Suppressor macrophage treated with lipopolysaccharide for 1 hour (primary cell): ENCODE data around the gene ABCA8.

ENCODE experiments used
- DNase-seq, 3 donors: peaks; one replicate each; pipeline ENCODE4 v3.0.0-alpha.2; 2020 to 2022

The ABCA8 gene

GRCh38 chr17:68868708-68869107 is 86.5 kb downstream of the ABCA8 start:
- DNase-seq: no peak

GRCh38 chr17:68867759-68868516 is 87.3 kb downstream of the ABCA8 start:
- peak in 1 of 3 donors; percentile 2 for DNase-seq

- DNase-seq: no peak
These were observed 89.6 kb downstream of the ABCA8 start for GRCh38 chr17:68865584-68865983.

- DNase-seq: no peak
These were observed 92.0 kb downstream of the ABCA8 start for GRCh38 chr17:68863091-68863652.

- no peak for DNase-seq
These were observed 93.6 kb downstream of the ABCA8 start for GRCh38 chr17:68861602-68862001.

GRCh38 chr17:68860941-68861340 is 94.3 kb downstream of the ABCA8 start:
- no peak for DNase-seq

GRCh38 chr17:68854452-68854851 is 100.7 kb downstream of the ABCA8 start:
- no peak for DNase-seq

- DNase-seq: no peak
These were observed 101.8 kb downstream of the ABCA8 start for GRCh38 chr17:68853439-68853838.

- no peak for DNase-seq
These were observed 102.2 kb downstream of the ABCA8 start for GRCh38 chr17:68853036-68853435.

GRCh38 chr17:68851890-68852289 is 103.3 kb downstream of the ABCA8 start:
- no peak for DNase-seq

- no peak for DNase-seq
These were observed 104.3 kb downstream of the ABCA8 start for GRCh38 chr17:68850749-68851510.

- DNase-seq: no peak
These were observed 105.2 kb downstream of the ABCA8 start for GRCh38 chr17:68849673-68850610.

GRCh38 chr17:68847711-68848110 is 107.5 kb downstream of the ABCA8 start:
- no peak for DNase-seq

- DNase-seq: no peak
These were observed 111.7 kb downstream of the ABCA8 start for GRCh38 chr17:68843522-68843921.

- peak in 2 of 3 donors; percentile 13 to 34 for DNase-seq
These were observed 115.1 kb downstream of the ABCA8 start for GRCh38 chr17:68840073-68840472.

- DNase-seq: peak in 1 of 3 donors; percentile 31
These were observed 120.1 kb downstream of the ABCA8 start for GRCh38 chr17:68835071-68835470.

- no peak for DNase-seq
These were observed 120.8 kb downstream of the ABCA8 start for GRCh38 chr17:68834328-68834836.

- peak; percentile 53 to 58 (median 55) for DNase-seq
These were observed 122.9 kb downstream of the ABCA8 start for GRCh38 chr17:68832109-68832802.

GRCh38 chr17:68831170-68831569 is 124.0 kb downstream of the ABCA8 start:
- DNase-seq: no peak

GRCh38 chr17:68830313-68830712 is 124.9 kb downstream of the ABCA8 start:
- no peak for DNase-seq

GRCh38 chr17:68829211-68829610 is 126.0 kb downstream of the ABCA8 start:
- DNase-seq: peak; percentile 21 to 62 (median 61)

GRCh38 chr17:68824707-68825106 is 130.5 kb downstream of the ABCA8 start:
- DNase-seq: no peak
